Hematopoietic multipotent progenitor cell treated with erythropoietin and hydrocortisone succinate and interleukin-3 and kit ligand, for 17 days (in vitro differentiated cells): ENCODE measurements around the gene SEPTIN11.
A peak's percentile ranks its signal among the peaks of the same experiment; 100 is the strongest.

Source experiments
- DNase-seq: peaks from one replicate; pipeline ENCODE4 v3.0.0-alpha.2; 2015; ENCODE audit warnings: low spot score

SEPTIN11 gene

DNA sequence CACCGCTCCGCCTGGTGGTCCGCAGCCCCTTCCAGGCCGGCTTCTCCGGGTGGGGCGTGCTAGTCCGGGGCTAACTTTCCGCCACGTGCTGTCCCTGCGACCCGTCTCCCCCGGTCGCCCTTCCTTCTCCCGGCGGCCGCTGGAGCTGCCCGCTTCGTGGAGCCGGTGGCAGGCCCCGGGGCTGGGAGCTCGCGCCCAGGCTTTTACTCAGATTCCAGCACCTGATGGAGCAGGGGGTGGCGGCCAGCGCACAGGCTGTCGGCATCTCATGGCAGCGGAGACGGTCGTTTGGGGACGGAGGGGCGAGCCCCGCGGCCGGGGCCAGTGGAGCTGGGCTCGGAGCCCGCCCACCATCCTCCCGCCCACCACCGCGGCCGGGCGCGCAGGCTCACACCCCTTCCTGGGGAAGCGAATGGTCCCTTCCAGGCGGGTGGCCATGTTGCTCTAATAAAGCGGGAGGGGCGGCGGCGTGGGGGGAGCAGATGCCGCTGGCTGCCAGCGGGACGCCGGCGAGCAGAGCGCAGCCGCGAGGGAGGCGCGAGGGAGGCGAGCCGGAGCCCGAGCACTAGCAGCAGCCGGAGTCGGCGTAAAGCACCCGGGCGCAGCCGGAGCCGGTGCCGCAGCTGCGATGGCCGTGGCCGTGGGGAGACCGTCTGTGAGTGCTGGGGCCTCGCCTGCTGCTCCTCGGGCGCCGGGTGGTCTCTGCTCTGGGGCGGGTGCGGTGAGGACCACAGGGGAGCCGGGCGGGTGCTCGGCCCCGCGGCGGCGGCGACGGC is at the start of gene SEPTIN11:
TSS of gene SEPTIN11 (plus strand) at position 477 of the 776 bp plus-strand sequence. CDS start at position 629, 152 bp downstream.
- peak; percentile 43 for DNase-seq

DNA sequence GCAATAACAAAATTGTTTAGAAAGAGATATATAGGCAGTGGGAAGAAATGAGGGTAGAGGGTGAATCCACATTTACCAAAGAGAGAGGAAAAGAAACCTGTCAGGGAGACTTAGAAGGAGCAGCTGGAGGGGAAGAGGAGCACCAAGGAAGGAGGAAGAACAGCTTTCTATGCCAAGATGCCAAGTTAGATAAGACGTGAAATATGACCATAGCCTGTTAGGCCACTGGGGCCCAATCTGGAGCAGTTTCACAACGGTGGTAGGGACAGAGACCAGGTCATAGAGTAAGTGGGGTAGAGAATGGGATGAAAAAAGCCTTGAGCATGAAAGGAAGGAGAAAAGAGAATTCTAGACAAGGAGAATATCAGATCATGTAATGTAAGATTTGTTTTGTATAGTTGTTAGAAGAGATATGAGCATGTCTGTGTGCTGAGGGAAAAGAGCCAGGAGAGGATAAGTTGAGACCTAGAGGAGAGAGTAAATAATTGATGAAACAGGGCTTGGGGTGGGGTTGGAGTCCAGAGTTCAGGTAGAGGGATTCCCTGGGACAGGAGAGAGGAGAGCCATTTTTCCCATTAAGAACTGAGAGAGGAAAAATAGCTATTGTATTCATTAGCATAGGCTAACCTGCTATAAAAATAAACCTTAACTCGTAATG is 47.2 kb upstream of the SEPTIN11 start:
- DNase-seq = no peak

DNA sequence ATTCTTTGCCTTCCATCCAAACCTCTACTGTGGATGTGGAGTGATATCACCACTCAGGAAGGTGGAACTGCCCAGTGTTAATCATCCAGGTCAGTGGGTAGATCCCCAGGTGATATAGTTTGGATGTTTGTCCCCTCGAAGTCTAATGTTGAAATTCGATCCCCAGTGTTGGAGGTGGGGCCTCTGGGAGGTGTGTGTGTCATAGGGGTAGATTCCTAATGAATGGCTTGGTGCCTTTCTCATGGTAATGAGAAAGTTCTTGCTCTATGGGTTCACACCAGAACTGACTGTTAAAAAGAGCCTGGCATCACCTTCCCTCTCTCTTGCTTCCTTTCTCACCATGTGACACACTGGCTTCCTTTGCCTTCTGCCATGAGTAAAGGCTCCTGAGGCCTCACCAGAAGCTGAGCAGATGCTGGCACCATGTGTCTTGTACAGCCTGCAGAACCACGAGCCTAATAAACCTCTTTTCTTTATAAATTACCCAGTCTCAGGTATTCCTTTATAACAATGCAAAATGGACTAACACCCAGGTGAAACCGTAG is 44.8 kb upstream of the SEPTIN11 start:
- DNase-seq = no peak

DNA sequence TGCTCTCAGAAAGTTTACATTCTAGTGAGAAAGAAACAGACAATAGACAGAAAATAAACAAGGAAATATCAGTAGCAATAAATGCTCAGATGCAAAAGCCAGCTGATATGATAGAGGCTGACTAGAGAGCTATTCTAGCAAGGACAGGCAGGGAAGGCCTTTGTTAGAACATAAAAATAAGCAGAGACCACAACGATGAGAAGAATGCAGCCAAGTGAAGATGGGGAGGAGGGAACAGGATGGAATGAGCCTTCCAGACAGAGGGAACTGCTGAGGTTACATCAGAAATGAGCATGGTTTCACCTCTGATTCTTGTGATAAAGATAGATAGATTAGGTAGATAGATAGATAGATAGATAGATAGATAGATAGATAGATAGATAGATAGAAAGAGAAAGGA is 44.0 kb upstream of the SEPTIN11 start:
- no peak for DNase-seq

DNA sequence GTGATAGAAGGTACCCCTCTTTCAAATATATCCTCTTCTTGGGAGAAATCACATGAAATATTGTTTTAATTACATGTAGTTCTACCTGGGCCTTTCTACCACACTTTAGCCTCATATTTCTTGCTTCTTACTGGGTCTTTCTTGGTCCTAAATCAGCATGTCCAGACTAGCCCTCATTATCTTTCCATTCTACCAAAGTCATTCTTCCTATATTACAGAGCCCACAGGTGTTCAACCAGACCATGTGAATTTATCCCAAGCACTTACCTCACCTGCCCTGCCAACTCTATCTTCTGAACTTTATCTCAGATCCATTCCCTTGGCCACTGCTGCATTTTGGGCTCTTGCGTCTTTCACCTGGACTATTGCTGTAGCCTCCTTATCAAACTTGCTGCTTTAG is 39.8 kb upstream of the SEPTIN11 start:
- DNase-seq = no peak

DNA sequence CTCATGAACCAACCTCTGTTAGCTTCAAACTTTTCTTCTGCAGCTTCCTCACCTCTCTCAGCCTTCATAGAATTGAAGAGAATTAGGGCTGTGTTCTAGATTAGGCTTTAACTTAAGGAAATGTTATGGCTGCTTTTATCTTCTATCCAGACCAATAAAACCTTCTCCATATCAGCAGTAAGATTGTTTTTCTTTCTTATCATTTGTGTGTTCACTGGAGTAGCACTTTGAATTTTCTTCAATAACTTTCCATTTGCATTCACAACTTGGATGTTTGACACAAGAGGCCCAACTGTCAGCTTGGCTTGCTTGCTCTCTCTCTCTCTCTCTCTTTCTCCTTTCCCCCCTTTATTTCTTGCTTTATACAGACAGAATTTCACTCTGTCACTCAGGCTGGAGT is 28.8 kb upstream of the SEPTIN11 start:
- DNase-seq = no peak

DNA sequence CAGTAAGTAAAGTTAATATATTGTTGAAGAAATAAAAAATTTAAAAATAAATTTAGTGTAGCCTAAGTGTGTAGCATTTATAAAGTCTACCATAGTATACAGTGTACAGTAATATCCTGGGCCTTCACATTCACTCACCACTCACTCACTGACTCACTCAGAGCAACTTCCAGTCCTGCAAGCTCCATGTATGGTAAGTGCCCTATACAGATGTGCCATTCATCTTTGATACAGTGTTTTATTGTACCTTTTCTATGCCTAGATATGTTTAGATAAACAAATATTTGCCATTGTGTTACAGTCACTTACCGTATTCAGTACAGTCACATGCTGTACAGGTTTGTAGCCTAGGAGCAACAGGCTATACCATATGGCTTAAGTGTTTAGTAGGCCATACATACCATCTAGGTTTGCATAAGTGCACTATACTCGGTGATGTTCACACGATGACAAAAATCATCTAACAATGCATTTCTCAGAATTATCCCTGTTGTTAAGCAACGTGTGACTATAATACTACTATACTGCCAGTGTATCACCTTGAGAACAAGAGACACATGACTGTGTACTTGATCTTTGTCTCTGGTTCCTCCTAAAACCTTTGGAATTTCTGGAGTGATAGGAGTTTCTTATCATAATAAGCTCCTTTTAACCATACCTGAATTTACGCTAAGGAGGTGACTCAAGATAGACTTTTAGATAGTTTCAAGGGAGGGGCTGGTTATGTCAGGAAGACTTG is 25.8 kb upstream of the SEPTIN11 start:
- DNase-seq = no peak

DNA sequence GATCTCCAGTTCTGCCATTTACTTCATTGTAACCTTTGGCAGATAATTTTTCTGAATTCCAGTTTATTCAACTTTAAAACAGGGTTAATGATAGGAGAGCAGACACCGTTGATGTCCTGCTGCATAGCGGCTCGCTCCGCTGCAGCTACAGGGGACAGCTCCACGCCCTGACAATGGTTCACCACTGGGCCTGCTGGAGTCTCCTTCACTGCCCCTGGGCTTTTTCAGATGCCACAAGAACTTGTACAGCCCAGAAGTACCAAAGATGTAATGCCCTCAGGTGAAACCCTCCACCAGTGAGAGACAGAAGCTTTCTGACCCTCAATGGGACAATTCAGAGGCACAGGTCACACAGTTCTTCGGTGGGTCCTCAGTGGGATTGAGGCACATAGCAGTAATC is 22.7 kb upstream of the SEPTIN11 start:
- DNase-seq = no peak

DNA sequence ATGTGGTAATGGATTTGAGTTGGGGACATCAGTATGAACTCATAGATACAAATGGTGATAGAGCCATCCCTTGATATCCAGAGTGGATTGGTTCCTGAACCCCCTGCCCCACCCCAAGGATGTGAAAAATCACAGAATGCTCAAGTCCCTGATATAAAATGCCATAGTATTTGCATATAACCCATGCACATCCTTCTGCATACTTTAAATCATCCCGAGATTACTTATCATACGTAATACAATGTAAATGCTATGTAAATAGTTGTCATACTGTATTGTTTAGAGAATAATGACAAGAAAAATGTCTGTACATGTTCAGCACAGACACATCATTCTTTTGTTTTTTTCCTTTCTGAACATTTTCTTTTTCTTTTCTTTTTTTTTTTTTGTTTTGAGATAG is 18.9 kb upstream of the SEPTIN11 start:
- DNase-seq = no peak

DNA sequence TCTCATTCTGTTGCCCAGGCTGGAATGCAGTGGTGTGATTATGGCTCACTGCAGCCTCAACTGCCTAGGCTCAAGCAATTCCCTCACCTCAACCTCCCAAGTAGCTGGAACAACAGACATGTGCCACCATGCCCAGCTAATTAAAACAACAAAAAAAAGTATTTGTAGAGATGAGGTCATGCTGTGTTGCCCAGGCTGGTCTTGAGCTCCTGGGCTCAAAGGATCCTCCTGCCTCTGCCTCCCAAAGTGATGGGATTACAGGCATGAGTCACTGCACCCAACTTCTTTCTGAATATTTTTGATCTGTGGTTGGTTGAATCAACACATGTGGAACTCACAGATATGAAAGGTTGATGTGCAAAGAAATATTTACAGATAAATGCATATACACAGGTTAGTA is 18.5 kb upstream of the SEPTIN11 start:
- DNase-seq = no peak

DNA sequence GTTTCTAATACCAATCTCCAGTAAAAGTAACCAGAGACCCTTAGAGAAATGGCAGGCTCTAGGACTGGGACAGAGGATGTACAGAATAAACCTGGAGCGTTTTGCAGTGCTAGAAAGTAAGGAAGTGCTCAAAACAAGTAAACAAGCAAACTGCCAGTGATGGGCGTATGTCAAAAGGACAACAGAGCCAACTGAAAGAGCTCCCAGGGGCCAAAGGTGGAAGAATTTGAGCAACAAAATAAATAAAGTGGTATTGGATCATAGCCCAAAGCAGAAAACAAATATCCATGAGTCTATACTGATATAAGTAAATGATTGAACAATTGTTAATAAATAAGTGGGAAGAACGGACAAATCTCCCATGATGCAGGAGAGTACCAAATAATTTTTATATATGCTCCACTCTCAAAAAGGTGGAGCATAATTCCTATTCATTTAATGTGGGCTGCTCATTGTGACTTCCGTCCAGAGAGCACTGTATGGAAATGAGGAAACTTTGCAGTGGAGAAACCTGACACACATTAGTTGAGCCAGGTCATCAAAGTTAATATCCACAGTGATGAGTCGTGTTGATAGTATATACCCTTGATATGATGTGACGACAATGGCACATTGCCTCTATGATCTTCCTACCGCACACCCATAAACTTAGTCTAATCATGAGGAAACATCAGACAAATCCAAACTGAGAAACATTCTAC is 17.8 kb upstream of the SEPTIN11 start:
- no peak for DNase-seq

DNA sequence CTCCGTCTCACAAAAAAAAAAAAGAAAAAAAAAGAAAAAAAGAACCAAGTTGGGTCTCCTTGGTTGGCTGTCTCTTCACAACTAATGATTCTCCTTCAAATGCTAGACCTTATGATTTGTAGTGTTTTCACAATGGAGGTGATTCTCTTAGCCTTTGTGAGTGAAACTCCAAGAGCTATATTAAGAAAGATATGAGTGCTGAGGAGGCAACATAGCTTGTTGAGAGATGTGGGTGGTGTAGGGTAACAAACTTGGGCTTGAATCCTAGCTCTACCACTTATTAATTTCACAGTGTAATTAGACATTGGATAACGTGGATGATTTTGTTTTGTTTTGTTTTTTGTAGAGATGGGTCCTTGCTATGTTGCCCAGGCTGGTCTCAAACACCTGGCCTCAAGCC is 10.4 kb upstream of the SEPTIN11 start:
- DNase-seq = no peak

DNA sequence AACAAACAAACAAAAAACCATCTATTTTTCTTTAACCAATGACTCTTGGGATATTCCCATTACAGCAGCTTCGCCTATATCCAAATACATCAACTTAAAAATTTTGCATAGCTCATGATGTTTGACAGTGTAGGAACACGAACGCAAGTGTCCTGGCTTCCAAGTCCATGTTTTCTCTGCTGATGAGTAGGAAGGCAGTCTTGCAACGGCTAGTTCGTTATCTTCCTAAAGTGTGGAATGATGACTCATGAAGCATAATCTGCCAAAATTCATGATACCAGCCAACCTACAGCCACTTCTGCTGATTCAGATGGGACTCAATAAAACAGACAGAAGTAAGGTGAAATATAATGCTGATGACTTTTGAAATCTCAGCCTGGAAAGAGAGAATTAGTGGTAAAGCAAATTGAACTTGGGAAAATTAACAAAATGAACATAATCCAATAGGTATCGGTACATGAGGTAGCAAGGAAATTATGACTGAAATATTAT is 6.4 kb upstream of the SEPTIN11 start:
- no peak for DNase-seq

DNA sequence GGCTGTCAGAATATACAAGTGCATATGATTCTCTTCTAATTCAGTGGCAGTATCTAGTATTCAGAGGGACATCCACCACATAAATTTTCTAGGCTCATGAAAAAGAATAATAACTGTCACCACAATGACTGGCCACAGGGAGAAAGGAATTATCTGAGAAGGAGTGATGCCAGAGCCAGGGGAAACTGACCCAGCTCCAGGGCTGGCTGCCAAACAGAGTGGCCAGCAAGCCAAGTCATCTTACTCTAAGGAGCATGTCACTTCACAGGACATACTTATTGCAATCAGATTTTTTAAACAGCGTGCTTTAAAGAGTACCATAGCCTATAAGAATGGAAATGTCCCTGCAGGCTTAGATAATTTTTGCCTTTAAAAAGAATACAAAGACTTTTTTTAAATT is 5.8 kb upstream of the SEPTIN11 start:
- DNase-seq = no peak

DNA sequence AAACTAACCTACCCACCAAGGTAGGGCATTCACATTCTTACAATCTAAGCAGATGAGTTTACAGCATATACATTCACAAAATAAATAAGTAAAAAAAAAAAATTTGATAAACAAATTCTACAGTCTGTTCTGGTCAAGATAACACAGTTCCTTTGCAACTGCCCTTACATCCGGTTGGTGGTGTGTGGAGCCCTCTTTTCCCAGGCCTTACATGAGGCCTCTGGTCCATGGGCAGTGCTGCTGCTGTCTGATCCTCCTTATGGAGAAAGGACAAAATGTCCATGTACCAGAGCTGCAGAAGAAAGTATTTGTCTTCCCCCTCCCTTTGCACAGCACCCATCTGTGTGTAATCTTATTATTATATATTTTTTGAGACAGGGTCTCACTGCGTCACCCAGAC is 2.2 kb upstream of the SEPTIN11 start:
- no peak for DNase-seq

DNA sequence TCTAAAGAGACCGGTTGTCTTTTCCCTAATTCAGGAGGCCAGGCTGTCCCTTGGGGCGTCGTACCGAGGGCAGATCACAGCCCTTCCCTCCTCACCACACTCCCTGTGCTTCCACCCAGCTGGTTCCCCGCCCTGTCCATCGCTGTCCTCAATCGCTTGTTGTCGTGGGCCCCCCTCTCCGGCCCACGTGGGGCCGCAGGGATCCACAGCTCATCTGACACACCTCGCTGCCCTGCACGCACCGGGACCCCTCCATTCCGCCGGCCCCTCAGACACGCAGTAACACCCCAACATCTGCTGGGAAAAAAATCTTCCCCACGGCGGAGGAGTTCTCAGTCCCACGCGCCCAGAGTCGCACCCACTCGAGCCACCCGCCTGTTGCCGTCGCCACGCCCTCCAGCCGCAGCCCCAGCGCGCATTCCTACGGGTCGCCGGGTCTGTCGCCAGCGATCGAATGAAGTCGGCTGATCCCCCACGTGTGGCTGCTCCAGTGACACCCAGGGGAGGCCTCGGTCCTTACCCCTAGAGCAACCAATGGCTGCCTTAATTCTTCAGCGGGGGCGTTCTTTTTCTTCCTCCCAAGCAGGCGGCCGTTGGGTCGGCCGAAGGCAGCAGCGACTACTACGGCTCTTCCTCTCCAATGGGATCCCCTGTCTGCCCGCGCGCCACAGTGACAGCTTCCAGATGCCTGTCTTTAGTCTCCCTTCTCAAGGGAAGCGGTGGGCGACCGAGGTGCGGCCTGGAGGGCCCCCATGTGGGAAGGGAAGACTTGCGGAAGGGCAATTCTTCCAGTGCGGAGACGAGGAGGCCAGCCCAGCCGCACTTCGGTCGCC is 893 bp upstream of the SEPTIN11 start:
- peak; percentile 16 for DNase-seq

DNA sequence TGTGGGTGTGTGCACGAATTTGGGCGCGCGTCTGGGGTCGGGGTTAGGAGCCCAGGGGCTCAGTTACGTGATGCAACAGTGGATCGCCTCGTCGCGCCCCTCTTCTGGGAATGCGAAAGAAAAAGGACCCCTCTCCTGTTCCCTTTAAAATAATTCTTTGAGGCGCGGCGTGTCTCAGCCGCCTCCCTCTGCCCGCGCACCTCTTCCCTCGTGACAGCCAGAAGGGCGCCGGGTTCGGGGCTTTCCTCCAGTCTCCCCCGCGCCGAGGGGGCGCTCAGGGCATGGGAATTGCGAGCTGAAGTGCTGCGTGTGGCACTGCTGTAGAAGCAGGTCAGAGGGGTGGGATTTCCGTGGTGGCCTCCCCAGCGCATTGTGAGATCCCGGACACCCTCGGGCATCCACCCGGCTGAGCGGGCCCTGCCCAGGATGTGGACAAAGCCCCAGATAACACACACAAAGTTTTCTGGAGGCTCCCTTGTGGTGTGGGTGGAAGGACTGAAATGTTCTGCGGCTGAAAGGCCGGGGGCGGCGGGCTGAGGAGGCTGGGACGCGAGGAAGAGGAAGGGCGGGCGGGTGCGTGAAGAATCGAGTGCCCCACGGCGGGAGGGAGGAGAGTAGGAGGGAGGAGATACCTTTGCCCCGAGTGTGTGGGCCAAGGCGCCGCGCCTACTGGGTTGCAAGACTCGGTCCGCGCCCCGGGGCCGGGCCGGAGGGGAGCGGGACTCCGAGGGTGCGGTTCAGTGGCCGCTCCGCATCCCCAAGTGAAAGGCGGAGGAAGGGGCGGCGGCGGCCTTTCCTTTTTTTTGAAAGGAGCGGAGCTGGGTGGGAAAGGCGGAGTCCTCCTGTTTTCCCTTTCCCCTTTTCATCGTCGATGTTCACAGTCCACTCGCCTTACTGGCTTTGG is 752 bp downstream of the SEPTIN11 start:
- DNase-seq = peak; percentile 15

DNA sequence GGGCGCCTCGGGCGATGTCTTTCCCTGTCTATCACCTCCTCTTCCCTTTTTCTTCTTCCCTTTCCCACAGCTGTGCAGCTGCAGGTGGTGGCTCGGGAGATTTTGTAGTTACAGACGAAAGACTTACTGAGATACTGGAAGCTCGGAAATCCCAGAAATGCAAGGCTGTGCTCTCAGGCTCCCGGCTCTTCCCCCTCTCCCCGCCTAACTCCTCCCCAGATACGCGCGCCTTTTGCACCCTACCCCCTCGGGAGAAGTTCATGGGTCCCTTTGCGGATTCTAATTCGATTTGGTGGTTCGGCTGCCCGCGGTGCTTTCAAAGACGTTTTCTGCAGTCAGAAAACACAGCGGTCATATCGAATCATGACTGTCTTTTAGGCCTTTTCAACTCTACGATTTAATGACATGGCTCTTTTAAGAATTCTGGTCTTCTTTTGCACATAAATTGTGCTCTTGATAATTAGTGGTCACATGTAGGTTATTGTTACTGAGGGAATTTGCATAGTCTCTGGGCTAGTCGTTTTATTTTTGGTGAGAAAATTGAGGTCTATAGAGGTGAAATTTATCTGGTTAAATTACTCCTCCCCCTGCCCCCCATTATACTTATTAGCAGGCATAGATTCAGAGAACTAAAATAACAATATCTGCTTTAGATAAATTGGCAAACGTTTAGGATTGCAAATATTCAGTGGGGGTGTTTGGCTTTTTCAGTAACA is 1.6 kb downstream of the SEPTIN11 start:
- no peak for DNase-seq

DNA sequence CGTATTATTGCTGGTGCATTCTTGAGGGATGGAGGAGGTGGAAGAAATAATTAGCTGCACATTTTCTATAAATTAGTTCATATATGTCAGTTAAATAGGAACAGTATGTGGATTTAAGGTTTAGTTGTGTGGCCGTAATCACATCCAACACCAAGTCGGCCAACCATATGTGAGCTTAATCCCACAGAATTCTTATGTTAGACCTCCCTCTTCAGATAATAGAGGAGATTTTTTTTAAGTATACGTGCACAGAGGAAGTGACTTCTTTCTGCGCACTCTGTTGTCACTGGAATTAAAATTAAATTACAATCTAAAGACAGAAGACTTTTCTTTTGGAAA is 2.1 kb downstream of the SEPTIN11 start:
- no peak for DNase-seq
